CD4-positive, alpha-beta T cell treated with Interleukin-15 for 1 hour (primary cell): ENCODE results near the gene PWP1.

Source experiments
- DNase-seq: peaks from one replicate; pipeline ENCODE4 v3.0.0-alpha.2; 2020

The PWP1 gene

DNA sequence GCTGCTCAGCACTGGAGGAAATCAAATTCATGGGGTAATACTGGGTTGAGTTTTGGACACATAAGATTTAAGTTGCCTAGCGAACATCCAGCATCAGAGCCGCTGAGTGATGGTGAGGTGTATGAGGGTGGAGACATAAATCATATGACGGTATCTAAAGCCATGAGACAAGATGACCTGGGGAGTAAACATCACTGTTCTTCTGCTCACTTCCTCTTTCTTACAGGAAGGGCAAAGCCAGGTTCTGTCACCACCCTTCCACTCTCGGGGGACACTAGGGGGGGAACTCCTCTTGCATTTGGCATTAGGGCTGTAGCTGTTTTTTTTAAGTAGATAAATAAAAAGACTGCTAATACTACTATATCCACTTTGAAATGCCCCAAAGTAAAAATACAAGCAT, 51.3 kb downstream of the PWP1 start:
- DNase-seq, result peak; percentile 86

DNA sequence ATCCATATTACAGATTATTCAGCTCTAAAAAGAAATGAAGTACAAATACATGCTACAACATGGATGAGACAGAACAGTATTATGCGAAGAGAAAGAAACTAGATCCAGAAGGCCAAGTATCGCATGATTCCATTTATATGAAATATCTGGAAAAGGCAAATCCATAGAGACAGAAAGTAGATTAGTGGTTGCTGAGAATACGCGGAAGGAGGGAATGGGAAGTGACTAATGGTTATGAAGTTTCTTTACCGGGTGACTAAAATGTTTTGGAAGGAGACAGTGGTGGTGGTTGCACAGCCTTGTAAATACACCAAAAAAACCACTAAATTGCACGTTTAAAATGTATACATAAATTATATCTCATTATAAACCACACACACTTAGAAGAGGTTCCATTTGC, 62.9 kb downstream of the PWP1 start:
- no peak for DNase-seq

DNA sequence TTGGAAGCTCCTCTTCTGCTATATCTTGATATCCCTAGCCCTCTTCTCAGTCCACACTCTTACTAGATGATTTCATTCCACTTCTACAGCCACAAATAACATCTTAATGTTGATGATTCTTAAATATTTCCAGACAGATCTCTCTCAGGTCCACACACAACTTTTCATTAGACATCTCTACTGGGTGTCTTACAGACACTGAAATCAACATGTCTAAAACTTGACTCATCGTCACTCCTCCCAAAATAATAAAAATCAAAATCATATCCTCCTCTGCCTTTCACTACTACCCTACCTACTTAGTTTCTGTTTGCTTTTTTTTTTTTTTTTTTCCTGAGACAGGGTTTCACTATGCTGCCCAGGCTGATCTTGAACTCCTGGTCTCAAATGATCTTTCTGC, 63.5 kb downstream of the PWP1 start:
- no peak for DNase-seq

GRCh38 chr12:107759410-107759809, 73.8 kb downstream of the PWP1 start:
- DNase-seq, result no peak

DNA sequence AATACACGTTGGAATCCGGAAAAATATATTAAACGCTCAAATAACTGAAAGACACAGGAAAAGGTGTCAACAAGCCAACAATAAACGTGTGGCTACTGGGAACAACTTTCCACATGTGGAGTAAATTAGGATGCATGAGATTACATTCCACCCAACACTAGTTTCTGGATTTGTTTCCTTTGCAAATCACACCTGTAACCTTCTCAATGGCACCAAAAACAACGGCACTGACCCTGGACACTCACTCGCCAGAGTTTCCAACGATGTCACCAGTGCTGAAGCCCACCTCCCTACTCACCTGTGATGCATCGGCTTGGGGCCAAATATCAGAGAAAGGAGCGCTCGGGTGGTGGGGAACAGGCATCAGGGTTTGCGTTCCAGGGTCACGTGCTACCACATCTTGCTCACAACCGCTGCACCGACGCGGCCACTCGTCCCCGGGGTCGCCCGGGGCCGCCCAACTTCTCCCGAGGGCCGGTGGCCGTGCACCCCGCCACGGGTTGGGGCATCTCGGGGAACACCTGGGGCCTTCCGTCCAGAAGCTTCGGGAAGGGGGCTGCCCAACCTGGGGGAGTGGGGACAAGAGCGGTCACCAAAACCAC, 74.7 kb downstream of the PWP1 start:
- DNase-seq, result peak; percentile 20

DNA sequence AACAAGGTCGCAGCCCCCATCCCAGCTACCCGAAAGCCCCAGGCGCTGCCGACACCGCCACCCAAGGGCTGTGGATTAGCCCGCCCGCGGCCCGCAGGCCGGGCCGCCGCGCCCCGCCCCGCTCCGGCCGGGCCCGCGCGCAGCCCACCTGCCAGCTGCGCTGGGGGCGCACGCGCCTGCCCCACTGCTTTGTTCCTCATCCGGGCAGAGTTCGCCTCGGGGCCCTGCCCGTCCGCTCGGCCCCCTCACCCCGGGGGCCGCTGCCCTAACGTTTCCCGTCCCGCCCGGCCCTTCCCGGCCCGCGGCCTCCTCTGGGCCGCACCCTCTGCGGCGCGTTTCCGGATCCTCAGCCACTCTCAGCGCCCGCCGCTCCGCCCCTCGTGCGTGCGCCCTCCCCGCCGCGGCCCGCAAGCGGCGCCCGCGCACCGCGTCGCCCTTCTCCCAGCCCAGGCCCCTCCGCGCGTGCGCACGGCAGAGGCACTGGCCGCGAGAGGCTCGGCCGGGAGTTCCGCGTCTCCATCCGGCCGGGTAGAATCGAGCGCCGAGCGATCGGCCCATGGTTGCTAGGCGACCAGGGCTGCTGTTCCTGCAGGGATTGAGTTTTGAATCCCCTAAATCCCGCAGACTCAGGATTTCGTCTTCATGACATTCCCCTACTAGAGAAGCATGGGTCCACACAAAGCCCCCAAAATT, 75.4 kb downstream of the PWP1 start, which contains the start of gene PRDM4:
Gene PRDM4, minus strand, starts transcription at position 329 of the 693 bp plus-strand sequence. CDS start 622 bp downstream, outside the sequence.
- peak; percentile 94 for DNase-seq

GRCh38 chr12:107761502-107761904, 75.9 kb downstream of the PWP1 start:
- no peak for DNase-seq
